GM15510 (cell line): ENCODE measurements around the gene ZBTB5.

Experiments used
- POLR2A ChIP-seq: IDR thresholded peaks from 3 replicates; pipeline ENCODE4 v1.6.1; 2011; ENCODE audit warnings: borderline replicate concordance; ENCODE audit not compliant: insufficient read length; ENCODE audit errors: extremely low read depth

The ZBTB5 gene

GRCh38 chr9:37407468-37407867 lies 57.8 kb downstream of the ZBTB5 start:
- TF ChIP-seq POLR2A, result no peak

- TF ChIP-seq POLR2A, result peak; percentile 32
These were observed 58.4 kb downstream of the ZBTB5 start for GRCh38 chr9:37406603-37407401.

GRCh38 chr9:37405764-37406380 lies 59.4 kb downstream of the ZBTB5 start:
- no peak for TF ChIP-seq POLR2A

GRCh38 chr9:37405350-37405749 lies 59.9 kb downstream of the ZBTB5 start:
- TF ChIP-seq POLR2A, result no peak

- TF ChIP-seq POLR2A, result no peak
These were observed 60.7 kb downstream of the ZBTB5 start for GRCh38 chr9:37404590-37404989.

- no peak for TF ChIP-seq POLR2A
These were observed 65.9 kb downstream of the ZBTB5 start for GRCh38 chr9:37399336-37399735.

GRCh38 chr9:37398464-37399025 lies 66.7 kb downstream of the ZBTB5 start:
- TF ChIP-seq POLR2A, result peak; percentile 27

- no peak for TF ChIP-seq POLR2A
These were observed 69.6 kb downstream of the ZBTB5 start for GRCh38 chr9:37395663-37396062.

- TF ChIP-seq POLR2A, result no peak
These were observed 70.0 kb downstream of the ZBTB5 start for GRCh38 chr9:37395229-37395628.

GRCh38 chr9:37392272-37392671 lies 73.0 kb downstream of the ZBTB5 start:
- no peak for TF ChIP-seq POLR2A

- no peak for TF ChIP-seq POLR2A
These were observed 74.5 kb downstream of the ZBTB5 start for GRCh38 chr9:37390759-37391158.
